Body of pancreas (tissue), 4 donors: ENCODE data around the gene SKP1. TPM values are rescaled to one million over a fixed set of nuclear protein-coding genes. Genes with fewer than 3 reads are reported as not detected.

Experiments
- ATAC-seq: fragments of 150-250 bp; one replicate; pipeline ENCODE4 v1.9.1; 2016
- DNase-seq, 4 donors: peaks; one replicate each; pipeline ENCODE4 v3.0.0-alpha.2; 2019
- H3K27ac ChIP-seq, 4 donors: fragments of 200-600 bp; sonication (generic); 1 replicate in 3 of 4; 2 replicates in 1 of 4; pipeline versions ENCODE4 v1.5.1 to v1.6.1; 2016 to 2019; ENCODE audit warnings: mild to moderate bottlenecking in 1 of 4, mixed read lengths in 1 of 4, moderate library complexity in 1 of 4
- H3K27me3 ChIP-seq, 2 donors: fragments of 200-600 bp; sonication (generic); one replicate each; pipeline ENCODE4 v1.6.0; 2016; ENCODE audit warnings: mild to moderate bottlenecking in 1 of 2
- H3K36me3 ChIP-seq, 2 donors: fragments of 200-600 bp; sonication (generic); replicated peaks in 1 of 2; 2 replicates each; pipeline ENCODE4 v1.5.1; 2016; ENCODE audit warnings: low read depth in 2 of 2; ENCODE audit not compliant: insufficient read depth in 1 of 2
- H3K4me1 ChIP-seq: fragments of 200-600 bp; sonication (generic); one replicate; pipeline ENCODE4 v1.6.0; 2016
- H3K4me3 ChIP-seq, 2 donors: fragments of 200-600 bp; sonication (generic); 1 replicate in 1 of 2; 2 replicates in 1 of 2; pipeline ENCODE4 v1.5.1; 2016 to 2019
- H3K9me3 ChIP-seq, 3 donors: fragments of 200-600 bp; sonication (generic); 1 replicate in 2 of 3; 2 replicates in 1 of 3; pipeline ENCODE4 v1.5.1; 2016
- CTCF ChIP-seq, 7 experiments: fragments of 450-650 bp in 4 of 7; fragments of 200-600 bp in 3 of 7; sonication (generic) in 3 of 7; IDR thresholded peaks; one replicate each; pipeline ENCODE4 v1.5.1; 2016 to 2019; ENCODE audit warnings: antibody characterized with exemption in 7 of 7
- POLR2A ChIP-seq, 3 donors: fragments of 450-650 bp; IDR thresholded peaks; one replicate each; pipeline ENCODE4 v1.6.1; 2016; ENCODE audit warnings: antibody characterized with exemption in 3 of 3, mild to moderate bottlenecking in 2 of 3
- WGBS, 2 donors: methylation state at CpG; one replicate each; pipeline ENCODE4 v1.1.5; 2017; 5-methylcytosine and 5-hydroxymethylcytosine counted together
- intact Hi-C: fragments of 100-400 bp; cut with DNase I; formaldehyde crosslinking; loops from one replicate; pipeline ENCODE4 v1.15.1; 2023
- total RNA-seq, 2 donors: library from RNA; depleted of rRNA; stranded (reverse); fragments of >200 nt; gene quantifications; one replicate each; pipeline ENCODE4 v1.1.0, GENCODE V29; 2016

Gene SKP1
- total RNA-seq, 2 donors from 2014 or later: 31.6 to 46.8 TPM

GRCh38 chr5:134107779-134108178 lies 69.0 kb downstream of the SKP1 start:
- DNase-seq (no peak), ATAC-seq (no peak)
- intact Hi-C loops: no loop called here
- Histone ChIP-seq H3K4me1 (no peaks in the 10 kb centered on the region), H3K9me3 (no peaks in the 10 kb centered on the region), H3K4me3 (no peak overlapping the region), H3K27me3 (no peaks in the 10 kb centered on the region), H3K36me3 (no peaks in the 10 kb centered on the region), H3K27ac (no peak overlapping the region)
- TF ChIP-seq CTCF (IDR thresholded peaks at IDR 0.05): no peak
- no peak for TF ChIP-seq POLR2A (IDR thresholded peaks at IDR 0.05)
- WGBS, 2 donors: 95 to 96% methylated on average over 3 of the region's 3 CpGs

- intact Hi-C loops: no loop called here
- Histone ChIP-seq H3K4me1 (no peaks in the 10 kb centered on the region), H3K27ac (no peak overlapping the region), H3K36me3 (no peaks in the 10 kb centered on the region), H3K9me3 (no peaks in the 10 kb centered on the region), H3K27me3 (no peaks in the 10 kb centered on the region), H3K4me3 (no peak overlapping the region)
- ATAC-seq (no peak), DNase-seq (no peak)
- 74 to 80% methylated on average over 7 to 10 of the region's 10 CpGs for WGBS, 2 donors
- TF ChIP-seq CTCF (IDR thresholded peaks at IDR 0.05) (no peak), POLR2A (IDR thresholded peaks at IDR 0.05) (no peak)
Observed at GRCh38 chr5:134106991-134107701, 69.6 kb downstream of the SKP1 start.

GRCh38 chr5:134103998-134104654 lies 72.6 kb downstream of the SKP1 start:
- no peaks in the 10 kb centered on the region for H3K36me3 ChIP-seq
- no peak for ATAC-seq
- H3K4me1 ChIP-seq: no peaks in the 10 kb centered on the region
- H3K4me3 ChIP-seq: no peak overlapping the region
- H3K27ac ChIP-seq: no peak overlapping the region
- H3K9me3 ChIP-seq: no peaks in the 10 kb centered on the region
- no peaks in the 10 kb centered on the region for H3K27me3 ChIP-seq
- WGBS, 2 donors: 81 to 84% methylated on average over 4 to 11 of the region's 11 CpGs
- no peak for DNase-seq
- intact Hi-C loops: no loop called here
- TF ChIP-seq POLR2A (IDR thresholded peaks at IDR 0.05) (no peak), CTCF (IDR thresholded peaks at IDR 0.05) (no peak)

GRCh38 chr5:134103397-134103796 lies 73.4 kb downstream of the SKP1 start:
- WGBS, 2 donors: 60 to 68% methylated on average over 8 to 9 of the region's 9 CpGs
- Histone ChIP-seq H3K4me1 (no peaks in the 10 kb centered on the region), H3K27me3 (no peaks in the 10 kb centered on the region), H3K9me3 (no peaks in the 10 kb centered on the region), H3K36me3 (no peaks in the 10 kb centered on the region), H3K27ac (no peak overlapping the region), H3K4me3 (no peak overlapping the region)
- DNase-seq (no peak), ATAC-seq (no peak)
- intact Hi-C loops: no loop called here
- TF ChIP-seq CTCF (IDR thresholded peaks at IDR 0.05) (no peak), POLR2A (IDR thresholded peaks at IDR 0.05) (no peak)
